GM19455 (cell line): ENCODE data around the gene RTP2.

ENCODE experiments used
- ATAC-seq: cut with Tn5 transposase; IDR thresholded peaks from one replicate; pipeline ENCODE4 v1.9.1; 2021; ENCODE audit not compliant: unreplicated experiment

The RTP2 gene

GRCh38 chr3:187738331-187739093, 36.2 kb upstream of the RTP2 start:
- no peak for ATAC-seq

GRCh38 chr3:187738071-187738330, 35.6 kb upstream of the RTP2 start:
- no peak for ATAC-seq

- no peak for ATAC-seq
These were observed 35.2 kb upstream of the RTP2 start for GRCh38 chr3:187737368-187738070.

GRCh38 chr3:187737006-187737367, 34.6 kb upstream of the RTP2 start:
- no peak for ATAC-seq

- no peak for ATAC-seq
These were observed 34.1 kb upstream of the RTP2 start for GRCh38 chr3:187736418-187736871.

GRCh38 chr3:187735837-187736236, 33.5 kb upstream of the RTP2 start:
- no peak for ATAC-seq

- no peak for ATAC-seq
These were observed 33.0 kb upstream of the RTP2 start for GRCh38 chr3:187735383-187735782.

- no peak for ATAC-seq
These were observed 32.5 kb upstream of the RTP2 start for GRCh38 chr3:187734841-187735240.

GRCh38 chr3:187733371-187733770, 31.0 kb upstream of the RTP2 start:
- ATAC-seq = no peak

- ATAC-seq = no peak
These were observed 27.2 kb upstream of the RTP2 start for GRCh38 chr3:187729598-187729997.

GRCh38 chr3:187728940-187729583, 26.7 kb upstream of the RTP2 start:
- no peak for ATAC-seq

GRCh38 chr3:187728248-187728647, 25.9 kb upstream of the RTP2 start:
- no peak for ATAC-seq

- ATAC-seq = no peak
These were observed 24.2 kb upstream of the RTP2 start for GRCh38 chr3:187726564-187726963.

- ATAC-seq = no peak
These were observed 23.5 kb upstream of the RTP2 start for GRCh38 chr3:187725653-187726370.

- no peak for ATAC-seq
These were observed 22.9 kb upstream of the RTP2 start for GRCh38 chr3:187725224-187725623.

GRCh38 chr3:187722206-187722612, 19.9 kb upstream of the RTP2 start:
- ATAC-seq = no peak

GRCh38 chr3:187721055-187721454, 18.7 kb upstream of the RTP2 start:
- ATAC-seq = no peak

- no peak for ATAC-seq
These were observed 17.9 kb upstream of the RTP2 start for GRCh38 chr3:187720337-187720670.

- ATAC-seq = no peak
These were observed 17.4 kb upstream of the RTP2 start for GRCh38 chr3:187719628-187720336.

- no peak for ATAC-seq
These were observed 16.4 kb upstream of the RTP2 start for GRCh38 chr3:187718802-187719201.

GRCh38 chr3:187717572-187717971, 15.2 kb upstream of the RTP2 start:
- ATAC-seq = no peak
